ENCODE data around the gene PPP2R2C.

The PPP2R2C gene

DNA sequence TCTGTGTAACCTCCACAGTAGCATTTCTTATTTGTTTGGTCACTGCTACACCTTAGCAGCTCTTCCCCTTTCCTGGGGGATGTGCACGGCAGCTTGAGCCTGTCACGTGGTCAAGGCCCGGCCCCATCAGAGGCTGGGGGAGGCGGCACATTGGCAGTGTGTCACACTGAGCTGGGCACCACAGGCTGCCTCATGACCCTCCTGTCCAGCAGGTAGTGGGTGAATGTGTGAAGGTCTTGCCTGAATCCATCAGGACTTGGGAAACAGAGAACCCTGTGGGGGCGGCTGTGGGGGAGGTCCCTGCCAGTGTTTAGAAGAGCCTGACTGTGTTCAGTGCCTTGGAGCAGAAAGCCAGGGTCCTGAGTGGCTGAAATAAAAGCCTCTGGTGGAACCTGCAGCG lies 169.5 kb downstream of the PPP2R2C start:
- DNase-seq (ENCODE audit: low spot score): no peak

DNA sequence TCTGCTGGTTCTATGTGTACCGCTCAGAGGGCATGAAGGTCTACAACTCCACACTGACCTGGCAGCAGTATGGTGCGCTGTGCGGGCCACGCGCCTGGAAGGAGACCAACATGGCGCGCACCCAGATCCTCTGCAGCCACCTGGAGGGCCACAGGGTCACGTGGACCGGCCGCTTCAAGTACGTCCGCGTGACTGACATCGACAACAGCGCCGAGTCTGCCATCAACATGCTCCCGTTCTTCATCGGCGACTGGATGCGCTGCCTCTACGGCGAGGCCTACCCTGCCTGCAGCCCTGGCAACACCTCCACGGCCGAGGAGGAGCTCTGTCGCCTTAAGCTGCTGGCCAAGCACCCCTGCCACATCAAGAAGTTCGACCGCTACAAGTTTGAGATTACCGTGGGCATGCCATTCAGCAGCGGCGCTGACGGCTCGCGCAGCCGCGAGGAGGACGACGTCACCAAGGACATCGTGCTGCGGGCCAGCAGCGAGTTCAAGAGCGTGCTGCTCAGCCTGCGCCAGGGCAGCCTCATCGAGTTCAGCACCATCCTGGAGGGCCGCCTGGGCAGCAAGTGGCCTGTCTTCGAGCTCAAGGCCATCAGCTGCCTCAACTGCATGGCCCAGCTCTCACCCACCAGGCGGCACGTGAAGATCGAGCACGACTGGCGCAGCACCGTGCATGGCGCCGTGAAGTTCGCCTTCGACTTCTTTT lies 170.5 kb downstream of the PPP2R2C start:
- no peak for DNase-seq (ENCODE audit: low spot score)

DNA sequence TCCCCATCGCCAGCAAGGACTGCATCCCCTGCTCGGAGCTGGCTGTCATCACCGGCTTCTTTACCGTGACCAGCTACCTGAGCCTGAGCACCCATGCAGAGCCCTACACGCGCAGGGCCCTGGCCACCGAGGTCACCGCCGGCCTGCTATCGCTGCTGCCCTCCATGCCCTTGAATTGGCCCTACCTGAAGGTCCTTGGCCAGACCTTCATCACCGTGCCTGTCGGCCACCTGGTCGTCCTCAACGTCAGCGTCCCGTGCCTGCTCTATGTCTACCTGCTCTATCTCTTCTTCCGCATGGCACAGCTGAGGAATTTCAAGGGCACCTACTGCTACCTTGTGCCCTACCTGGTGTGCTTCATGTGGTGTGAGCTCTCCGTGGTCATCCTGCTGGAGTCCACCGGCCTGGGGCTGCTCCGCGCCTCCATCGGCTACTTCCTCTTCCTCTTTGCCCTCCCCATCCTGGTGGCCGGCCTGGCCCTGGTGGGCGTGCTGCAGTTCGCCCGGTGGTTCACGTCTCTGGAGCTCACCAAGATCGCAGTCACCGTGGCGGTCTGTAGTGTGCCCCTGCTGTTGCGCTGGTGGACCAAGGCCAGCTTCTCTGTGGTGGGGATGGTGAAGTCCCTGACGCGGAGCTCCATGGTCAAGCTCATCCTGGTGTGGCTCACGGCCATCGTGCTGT lies 171.2 kb downstream of the PPP2R2C start:
- no peak for DNase-seq (ENCODE audit: low spot score)

DNA sequence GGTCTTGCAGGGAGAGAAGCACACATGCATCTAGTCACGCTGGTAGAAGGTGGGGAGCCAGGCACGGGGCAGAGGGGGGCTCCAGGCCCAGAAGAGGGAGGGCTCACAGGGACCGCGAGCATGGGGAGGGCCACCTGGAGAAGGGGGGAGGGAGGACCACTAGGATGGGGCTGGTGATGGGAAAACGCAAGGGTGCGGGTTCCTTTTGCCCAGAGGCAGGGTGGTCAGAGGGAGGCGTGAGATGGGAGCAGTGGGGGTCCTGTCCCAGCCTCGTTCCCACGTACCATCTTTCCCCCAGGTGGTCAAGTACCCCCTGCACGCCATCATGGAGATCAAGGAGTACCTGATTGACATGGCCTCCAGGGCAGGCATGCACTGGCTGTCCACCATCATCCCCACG lies 172.1 kb downstream of the PPP2R2C start:
- DNase-seq (ENCODE audit: low spot score): no peak

DNA sequence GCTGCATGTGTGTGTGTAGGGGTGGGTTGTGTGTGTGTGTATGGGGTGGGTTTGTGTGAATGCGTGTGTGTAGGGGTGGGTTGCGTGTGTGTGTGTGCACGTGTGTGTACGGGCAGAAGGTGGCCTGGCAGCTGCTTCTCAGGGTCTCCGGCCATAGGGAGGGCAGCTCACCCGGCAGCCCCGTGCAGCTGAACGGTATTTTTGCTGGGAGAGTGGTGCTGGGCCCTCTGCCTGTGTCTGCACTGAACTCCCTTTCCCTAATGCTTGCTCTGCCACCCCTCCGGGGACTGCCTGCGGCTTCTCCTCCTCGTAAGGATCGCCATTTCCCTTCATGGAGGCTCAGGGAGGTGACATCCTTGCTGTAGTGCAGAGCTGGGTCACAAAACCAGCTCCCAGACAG lies 172.5 kb downstream of the PPP2R2C start:
- DNase-seq (ENCODE audit: low spot score): no peak

DNA sequence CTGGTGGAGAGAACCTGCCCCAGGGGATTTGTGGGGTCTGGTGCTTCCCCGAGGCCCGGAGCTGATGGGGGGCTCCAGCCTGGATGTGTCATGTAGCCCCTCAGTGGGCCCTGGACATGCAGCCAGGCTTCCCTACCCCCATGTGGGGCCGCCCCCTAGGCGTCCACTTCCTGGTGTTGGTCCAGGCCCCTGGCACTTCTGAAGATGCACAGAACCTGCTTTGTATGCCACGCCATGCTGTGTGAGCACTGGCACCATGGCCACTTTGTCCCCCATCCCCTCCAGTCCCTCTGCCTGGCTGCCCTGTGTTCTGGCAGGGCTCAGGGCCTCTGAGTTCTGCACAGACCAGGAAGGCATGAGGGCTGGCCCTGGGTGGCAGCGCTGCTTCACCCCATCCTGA lies 173.6 kb downstream of the PPP2R2C start:
- DNase-seq (ENCODE audit: low spot score): no peak

DNA sequence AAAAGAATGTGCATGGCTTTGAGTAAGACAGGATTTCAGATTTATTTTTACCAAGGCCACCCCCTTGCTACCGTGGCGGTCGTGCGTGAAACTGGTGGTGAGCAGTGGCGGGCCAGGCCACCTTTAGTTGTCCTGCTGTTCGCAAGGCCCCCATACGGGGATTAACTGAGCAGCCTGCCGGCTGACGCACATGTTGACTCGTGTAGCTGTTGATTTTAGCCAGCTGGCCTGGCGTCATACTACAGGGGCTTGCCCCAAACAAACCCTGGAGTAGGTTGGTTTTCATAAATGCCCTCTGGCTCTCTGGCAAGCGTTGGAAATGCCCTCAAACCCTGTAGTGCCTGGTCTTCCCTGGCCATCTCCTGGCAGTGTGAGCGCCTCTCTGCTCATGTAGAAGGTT lies 174.4 kb downstream of the PPP2R2C start:
- DNase-seq (ENCODE audit: low spot score): no peak

DNA sequence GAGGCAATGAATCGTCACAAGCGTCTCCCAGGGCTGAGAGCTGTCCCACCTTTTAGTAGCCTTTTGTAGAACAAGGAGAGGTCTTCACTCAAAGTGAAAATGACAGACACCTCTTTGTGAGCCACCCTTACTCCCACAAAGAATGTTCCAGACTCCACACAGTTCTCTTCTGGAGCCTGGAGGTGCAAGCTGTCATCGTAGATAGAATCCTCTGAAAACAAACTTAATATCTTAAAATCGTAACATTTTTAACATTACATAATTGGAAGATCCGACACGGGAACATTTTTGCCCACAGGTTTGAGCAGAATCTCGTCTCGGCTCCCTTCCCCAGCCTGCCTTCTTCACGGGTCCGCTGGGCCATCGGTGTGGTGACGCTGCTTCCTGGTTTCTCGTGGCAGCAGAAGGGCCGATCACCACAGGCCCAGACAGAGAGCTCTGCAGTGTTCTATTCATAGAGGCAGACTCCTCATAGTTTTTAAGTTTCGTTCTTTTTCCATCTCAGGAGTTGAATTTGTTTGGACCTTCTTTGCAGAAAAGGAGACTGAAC lies 175.1 kb downstream of the PPP2R2C start:
- DNase-seq (ENCODE audit: low spot score): no peak

DNA sequence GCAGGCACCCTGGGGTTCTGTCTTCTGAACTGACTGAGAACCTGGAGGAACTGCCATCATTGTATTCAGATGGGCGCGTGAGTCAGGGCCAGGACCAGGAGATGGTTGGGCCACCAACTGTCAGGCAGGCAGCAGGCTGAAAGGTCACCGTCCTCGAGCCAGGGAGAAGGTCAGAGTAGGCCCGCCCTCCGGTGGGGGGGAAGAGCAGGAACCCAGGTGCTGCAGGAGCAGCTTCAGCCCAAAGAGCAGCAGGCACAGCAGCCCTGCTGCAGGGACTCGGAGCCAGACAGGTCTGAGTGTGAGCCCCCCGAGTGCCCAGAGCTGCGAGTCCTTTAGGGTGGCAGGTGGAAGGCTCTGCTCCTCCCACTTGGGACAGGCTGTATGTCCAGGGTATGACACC lies 176.4 kb downstream of the PPP2R2C start:
- DNase-seq (ENCODE audit: low spot score): no peak

DNA sequence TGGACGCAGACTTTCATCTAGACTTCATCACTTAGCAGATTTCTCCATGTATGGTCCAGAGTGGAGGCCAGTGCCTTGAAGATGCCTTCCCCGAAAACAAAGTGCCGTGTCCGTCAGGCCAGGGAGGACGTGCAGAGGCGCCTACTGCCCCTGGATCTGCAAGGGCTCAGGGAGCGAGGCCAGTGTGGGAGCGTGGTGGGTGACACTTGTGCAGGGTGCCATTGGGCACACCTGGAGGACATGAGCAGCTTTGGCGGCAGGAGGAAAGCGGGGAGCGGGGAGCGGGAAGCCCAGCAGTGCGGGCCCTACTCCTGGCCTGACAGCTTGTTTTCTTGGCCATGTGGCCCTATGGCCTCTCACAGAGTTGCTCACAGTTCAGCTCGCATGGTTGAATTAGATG lies 176.9 kb downstream of the PPP2R2C start:
- DNase-seq (ENCODE audit: low spot score): no peak

DNA sequence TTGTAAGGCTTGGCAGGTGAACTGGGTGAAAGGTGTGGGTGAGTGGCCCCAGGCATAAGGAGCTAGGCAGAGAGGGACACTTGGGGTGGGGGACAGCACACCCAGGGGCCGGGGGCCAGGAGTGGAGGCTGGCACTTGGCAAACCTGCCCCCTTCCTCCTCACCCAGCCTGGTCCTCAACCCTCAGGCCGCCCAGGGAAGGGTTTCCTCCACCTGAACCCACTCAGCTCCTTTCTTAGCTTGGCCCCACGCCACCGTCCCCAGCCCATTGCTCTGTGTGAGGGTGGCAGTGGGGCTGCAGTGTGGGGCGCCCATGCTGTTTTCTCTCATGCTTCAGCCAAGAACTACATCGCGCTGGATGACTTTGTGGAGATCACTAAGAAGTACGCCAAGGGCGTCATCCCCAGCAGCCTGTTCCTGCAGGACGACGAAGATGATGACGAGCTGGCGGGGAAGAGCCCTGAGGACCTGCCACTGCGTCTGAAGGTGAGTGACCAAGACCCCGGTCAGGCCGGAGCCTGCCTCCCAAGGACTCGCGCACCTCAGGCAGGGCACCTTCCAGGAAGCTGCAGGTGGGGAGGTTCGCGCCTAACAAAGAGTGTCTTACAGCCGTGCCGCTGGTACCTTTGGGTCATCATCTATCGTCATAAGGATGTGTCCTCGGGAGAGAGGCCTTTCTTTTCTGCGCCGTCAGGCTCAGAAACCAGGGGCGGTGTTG lies 177.6 kb downstream of the PPP2R2C start:
- DNase-seq (ENCODE audit: low spot score): no peak

DNA sequence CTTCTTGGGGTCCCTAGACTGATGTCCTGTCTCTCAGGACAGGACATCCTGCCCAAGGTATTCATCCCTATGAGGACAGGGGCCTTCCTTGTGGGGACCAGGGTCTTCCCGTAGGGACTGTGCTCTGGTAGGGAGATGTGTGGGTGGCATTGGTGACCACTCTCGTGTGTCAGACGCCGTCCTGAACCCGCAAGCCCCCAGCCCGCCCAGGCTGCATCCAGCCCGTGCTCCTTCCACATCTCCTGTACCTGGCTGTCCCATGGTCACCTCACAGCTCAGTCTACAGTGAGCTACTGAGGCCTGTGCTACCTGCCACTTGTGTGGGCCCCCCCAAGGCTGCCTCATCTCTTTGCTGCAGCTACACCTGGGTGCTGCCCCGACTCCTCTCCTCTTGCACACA lies 178.8 kb downstream of the PPP2R2C start:
- no peak for DNase-seq (ENCODE audit: low spot score)

DNA sequence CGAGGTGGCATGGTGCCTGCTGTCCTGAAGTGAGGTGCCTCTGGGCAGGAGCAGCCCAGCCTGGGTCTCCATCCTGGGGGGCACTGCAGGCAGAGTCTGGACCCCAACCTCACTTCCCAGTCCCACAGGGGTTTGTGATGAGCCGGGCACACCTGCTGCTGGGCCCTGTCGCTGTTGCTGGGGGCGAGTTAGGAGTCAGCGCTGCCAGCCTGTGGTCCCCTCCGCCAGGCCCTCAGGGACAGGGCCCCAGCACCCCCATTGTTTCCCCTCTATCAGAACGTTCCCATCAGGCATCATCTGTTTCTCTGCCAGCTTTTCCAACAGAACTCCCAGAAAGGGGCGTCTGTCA lies 179.3 kb downstream of the PPP2R2C start:
- DNase-seq (ENCODE audit: low spot score): no peak

DNA sequence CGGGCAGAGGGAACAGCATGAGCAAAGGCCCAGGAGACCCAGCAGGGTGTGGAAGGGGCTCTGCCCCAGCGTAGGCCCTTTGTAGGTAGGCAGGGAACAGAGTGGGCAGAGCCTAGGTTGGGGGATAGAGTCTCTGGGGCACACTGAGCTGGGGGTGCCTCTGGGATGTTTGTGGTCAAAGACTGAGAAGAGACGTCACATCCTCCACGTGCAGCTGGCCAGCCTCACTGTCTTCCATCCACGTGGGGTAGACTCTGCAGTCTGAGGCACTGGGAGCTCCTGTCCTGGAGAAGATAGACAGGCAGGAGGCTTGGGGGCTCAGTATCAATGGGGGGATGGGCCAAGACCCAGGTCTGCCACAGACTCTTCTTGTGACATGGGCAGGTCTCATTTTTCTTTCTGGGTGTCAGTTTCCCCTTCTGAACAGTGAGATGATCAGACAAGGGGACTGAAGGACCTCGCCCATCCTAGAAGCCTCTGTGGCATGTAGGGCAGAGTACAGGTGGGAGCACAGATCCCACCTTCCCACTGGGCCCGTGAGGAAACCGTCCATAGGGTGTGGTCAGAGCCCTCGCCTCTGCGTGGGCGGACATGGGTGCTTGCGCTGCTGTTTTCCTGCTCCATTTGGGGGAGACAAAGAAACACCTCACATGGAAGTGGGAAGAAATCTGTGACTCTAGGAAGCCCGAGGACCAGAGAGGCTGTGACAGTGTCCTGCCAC lies 179.9 kb downstream of the PPP2R2C start:
- DNase-seq (ENCODE audit: low spot score): no peak

DNA sequence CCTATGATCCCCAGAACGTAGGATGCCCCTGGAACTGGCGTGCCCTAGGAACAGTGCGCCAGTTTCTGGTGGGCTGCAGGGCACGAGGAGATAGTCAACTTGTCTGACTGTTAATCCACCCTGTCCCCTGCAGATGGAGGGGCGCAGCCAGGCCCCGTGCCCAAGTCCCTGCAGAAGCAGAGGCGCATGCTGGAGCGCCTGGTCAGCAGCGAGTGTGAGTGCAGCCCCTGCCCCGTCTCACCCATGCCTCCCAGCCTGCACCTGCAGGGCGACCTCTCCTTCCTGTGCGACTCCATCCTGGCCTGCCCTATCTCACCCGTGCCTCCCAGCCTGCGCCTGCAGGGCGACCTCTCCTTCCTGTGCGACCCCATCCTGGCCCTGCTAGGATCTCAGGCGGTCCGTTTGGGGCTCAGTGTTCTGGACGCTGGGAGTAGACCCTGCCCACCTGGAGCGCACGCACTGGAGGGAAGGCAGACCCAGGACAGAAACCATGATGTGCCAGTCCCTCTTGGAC lies 180.6 kb downstream of the PPP2R2C start:
- DNase-seq (ENCODE audit: low spot score): no peak

DNA sequence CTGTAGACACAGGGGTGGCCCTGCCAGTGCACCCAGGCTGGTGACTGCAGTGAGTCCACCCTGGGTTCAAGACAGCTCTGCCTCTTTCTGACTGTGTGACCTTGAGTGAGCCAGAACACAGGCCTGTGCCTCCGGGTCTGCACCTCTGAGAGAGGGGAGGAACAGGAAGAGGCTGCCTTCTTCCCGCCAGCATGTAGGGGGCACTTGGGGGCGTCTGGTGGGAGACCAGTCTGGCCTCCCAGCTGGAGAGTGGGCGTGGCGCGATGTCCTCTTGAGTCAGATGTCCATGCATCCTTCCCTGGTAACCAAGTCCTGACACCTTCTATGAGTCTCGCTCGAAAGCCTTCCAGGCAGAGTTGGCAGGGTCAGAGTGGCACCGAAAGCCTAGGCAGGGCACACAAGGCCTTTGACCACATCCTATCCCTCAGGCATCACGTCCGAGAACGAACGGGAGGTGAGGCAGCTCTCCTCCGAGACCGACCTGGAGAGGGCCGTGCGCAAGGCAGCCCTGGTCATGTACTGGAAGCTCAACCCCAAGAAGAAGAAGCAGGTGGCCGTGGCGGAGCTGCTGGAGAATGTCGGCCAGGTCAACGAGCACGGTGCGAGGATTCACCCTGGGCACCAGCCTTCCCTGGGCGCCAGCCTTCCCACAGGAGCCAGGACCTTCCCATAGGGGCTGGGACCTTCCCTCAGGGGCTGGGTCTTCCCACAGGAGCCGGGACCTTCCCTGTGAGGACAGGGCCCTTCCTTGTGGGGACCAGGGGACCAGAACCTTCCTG lies 181.5 kb downstream of the PPP2R2C start:
- no peak for DNase-seq (ENCODE audit: low spot score)

DNA sequence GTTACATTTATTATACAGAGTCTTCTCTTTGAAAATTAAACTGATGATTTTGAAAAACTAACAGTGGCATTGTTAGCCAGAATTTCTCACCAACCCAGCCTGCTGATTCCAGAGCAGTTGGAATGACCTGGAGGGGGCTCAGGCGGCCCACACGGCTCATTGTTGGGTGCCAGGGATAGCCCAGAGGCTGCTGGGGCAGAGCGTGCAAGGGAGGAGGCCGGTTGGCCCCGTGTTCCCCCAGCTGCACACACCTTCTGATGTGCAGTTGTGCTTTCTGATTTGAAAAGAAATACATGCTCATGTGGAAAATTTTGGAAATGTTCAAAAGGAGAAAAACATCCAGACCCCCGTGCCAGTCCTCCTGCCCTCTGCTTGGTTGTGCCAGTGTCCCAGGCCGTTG lies 182.2 kb downstream of the PPP2R2C start:
- no peak for DNase-seq (ENCODE audit: low spot score)

DNA sequence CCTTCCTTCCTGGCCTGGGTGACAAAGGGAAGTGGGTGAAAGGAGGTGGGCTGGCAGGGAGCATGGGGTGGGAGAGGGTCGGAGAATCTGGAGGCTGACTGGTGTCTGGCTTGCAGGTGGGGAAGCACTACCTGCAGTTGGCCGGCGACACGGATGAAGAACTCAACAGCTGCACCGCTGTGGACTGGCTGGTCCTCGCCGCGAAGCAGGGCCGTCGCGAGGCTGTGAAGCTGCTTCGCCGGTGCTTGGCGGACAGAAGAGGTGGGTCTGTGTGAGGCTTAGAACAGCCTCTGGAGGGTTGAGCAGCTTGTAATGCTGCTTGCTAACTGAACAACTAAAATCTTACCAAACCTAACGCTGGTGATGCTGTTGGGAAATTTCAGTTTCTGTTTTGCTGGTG lies 183.5 kb downstream of the PPP2R2C start:
- DNase-seq (ENCODE audit: low spot score): no peak

DNA sequence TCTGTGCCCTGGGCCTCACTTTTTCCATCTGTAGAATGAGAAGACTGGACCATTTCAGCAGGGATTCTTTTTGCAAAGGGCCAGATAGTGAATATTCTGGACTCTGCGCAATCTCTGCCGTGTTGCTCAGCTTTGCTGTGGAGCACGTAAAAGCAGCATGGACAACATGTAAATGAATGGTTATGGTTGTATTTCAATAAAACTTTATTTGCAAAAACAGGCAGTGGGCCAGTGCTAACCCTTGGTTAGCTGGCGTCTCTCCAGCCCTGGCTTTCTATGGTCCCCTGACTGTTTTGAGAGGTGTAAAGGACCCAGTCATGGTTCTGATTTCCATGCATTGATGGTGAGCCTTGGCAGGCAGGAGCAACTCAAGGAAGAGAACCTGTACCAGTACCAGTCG lies 184.1 kb downstream of the PPP2R2C start:
- no peak for DNase-seq (ENCODE audit: low spot score)

DNA sequence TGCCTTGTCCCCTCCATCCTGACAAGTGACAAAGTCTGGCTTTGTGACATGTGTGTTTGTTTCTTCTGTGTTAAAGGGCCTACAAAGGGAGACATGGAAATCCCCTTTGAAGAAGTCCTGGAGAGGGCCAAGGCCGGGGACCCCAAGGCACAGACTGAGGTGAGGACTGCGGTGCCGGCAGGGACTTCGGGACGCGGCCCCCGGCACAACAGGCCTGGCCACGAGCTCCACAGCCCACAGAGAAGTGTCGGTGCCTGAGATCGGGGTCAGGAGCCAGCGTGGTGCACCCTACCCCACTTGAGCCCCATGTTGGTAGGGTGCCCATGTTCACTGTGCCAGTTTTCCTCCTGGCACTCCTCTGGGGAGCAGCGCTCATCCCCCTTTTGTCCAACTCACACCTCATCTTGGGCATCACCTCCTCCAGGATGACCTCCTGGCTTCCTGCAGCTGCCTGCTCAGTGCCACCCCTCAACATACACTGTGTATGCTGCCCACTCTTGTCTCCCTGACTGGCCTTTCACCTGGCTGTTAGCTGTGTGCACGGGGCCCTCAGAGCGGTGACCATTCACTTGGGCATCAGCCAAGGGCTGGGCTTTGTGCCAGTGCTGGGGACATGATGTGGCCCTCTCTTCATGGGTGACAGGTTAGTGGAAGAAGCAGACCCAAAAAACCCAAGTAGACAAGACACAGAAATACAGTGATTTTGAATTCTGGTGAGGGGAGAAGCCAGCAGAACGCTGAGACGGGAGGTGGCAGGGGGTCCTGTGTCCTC lies 185.2 kb downstream of the PPP2R2C start:
- no peak for DNase-seq (ENCODE audit: low spot score)

DNA sequence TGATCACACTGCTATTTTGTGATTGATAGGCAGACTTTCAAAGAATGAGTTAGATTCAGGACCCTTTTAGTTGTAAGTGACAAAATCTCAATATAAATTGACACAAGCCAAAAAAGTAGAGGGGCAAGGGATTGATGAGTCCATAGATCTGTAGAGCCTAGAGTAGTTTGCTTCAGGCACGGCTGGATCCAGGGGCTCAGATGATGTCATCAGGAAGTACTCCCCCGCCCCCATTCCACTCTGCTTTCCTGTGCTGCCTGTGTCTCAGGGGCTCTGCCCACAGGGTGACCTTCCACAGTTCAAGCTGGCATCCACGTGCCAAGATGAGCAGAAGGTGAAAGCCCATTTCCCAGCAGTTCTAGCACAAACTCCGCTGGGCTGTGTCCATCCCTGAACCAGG lies 189.1 kb downstream of the PPP2R2C start:
- no peak for DNase-seq (ENCODE audit: low spot score)

All from GM03348 (cell line).